ENCODE data around the gene NOS3.

- no peak for TF ChIP-seq CTCF (conservative IDR thresholded peaks at IDR 0.05; ENCODE audit: low read depth in 2 of 2)
- no peak for TF ChIP-seq JUNB (IDR thresholded peaks at IDR 0.05; ENCODE audit: unreplicated experiment)
- no peak for TF ChIP-seq NANOG (IDR thresholded peaks at IDR 0.05; ENCODE audit: borderline replicate concordance)
- TF ChIP-seq REST (IDR thresholded peaks at IDR 0.05; ENCODE audit: unreplicated experiment) = no peak
- no peak for TF ChIP-seq EZH2 (IDR thresholded peaks at IDR 0.05; ENCODE audit: low read depth, unreplicated experiment)
- TF ChIP-seq POLR2AphosphoS5 (IDR thresholded peaks at IDR 0.05; ENCODE audit: low read depth) = no peak
- TF ChIP-seq EZH2phosphoT487 (IDR thresholded peaks at IDR 0.05; ENCODE audit: unreplicated experiment) = no peak
- TF ChIP-seq ETS1 (IDR thresholded peaks at IDR 0.05) = no peak
- TF ChIP-seq CREB1 (CRISPR knock-in tag; IDR thresholded peaks at IDR 0.05; ENCODE audit: low read depth) = no peak
- TF ChIP-seq ZNF331 (CRISPR knock-in tag; IDR thresholded peaks at IDR 0.05; ENCODE audit: low read depth) = no peak
- no peak for TF ChIP-seq ZNF114 (CRISPR knock-in tag; IDR thresholded peaks at IDR 0.05)
- no peak for TF ChIP-seq STAT1 (IDR thresholded peaks at IDR 0.05; ENCODE audit: unreplicated experiment)
- no peak for TF ChIP-seq ZNF462 (CRISPR knock-in tag; IDR thresholded peaks at IDR 0.05)
Measured at GRCh38 chr7:150948791-150949251, 42.0 kb upstream of the NOS3 start.

Data from GM23338 (cell line).